ENCODE measurements around the gene UTP14A.
"Not testable (repeated sequence)": the region's sequence is repeated elsewhere in the genome, so short reads cannot be mapped to it uniquely, and the experiment has no call there.

Gene UTP14A, protein sequence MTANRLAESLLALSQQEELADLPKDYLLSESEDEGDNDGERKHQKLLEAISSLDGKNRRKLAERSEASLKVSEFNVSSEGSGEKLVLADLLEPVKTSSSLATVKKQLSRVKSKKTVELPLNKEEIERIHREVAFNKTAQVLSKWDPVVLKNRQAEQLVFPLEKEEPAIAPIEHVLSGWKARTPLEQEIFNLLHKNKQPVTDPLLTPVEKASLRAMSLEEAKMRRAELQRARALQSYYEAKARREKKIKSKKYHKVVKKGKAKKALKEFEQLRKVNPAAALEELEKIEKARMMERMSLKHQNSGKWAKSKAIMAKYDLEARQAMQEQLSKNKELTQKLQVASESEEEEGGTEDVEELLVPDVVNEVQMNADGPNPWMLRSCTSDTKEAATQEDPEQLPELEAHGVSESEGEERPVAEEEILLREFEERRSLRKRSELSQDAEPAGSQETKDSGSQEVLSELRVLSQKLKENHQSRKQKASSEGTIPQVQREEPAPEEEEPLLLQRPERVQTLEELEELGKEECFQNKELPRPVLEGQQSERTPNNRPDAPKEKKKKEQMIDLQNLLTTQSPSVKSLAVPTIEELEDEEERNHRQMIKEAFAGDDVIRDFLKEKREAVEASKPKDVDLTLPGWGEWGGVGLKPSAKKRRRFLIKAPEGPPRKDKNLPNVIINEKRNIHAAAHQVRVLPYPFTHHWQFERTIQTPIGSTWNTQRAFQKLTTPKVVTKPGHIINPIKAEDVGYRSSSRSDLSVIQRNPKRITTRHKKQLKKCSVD

DNA sequence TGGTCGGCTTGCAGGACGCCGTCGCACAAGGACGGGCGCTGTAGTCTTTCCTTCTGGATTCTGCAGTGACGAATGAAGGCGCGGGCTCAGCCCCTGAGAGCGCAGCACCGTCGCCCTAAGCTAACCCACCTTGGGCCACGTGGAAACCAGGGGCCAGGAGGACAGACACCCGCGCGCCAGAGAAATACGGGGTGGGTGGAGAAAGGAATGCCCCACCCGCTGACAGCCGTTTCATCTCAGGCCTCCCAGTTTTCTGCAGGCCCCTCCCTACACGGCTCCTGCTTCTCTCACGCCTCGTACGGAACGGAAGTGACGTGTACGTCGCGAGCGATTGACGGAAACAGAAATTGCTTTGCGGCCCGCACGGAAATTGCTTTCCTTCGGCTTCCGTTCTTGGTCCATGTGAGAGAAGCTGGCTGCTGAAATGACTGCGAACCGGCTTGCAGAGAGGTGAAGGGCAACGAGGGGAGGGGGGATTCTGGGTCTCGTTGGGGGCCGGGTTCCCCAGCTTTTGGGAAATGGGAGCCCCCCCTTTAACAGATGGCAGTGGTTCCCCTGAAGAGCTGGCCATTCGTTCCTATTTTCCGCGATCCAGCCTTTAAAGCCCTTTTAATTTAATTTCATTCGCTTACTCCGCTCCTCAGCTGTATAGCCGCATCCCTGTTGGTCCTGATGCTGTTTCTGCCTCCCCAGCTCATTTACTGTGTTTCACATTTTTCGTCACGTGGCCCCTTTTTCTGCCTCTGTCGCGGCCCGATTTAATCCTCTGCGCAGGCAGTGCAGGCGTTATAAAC is at the start of gene UTP14A:
UTP14A (plus strand) TSS at position 378 of the 794 bp plus-strand sequence; CDS start at position 425, 47 bp downstream.
- Histone ChIP-seq H3K9me3 (ENCODE audit: low read depth, low read length) (no peaks in the 10 kb centered on the region), H3K27ac (peak within 1 kb of the TSS; percentile 79; the same call in 1 of the 2 replicates), H3K4me3 (peak within 1 kb of the TSS; percentile 85), H3K36me3 (ENCODE audit: insufficient read depth, low read length) (peaks cover 33% of the 10 kb centered on the region), H3K9ac (ENCODE audit: insufficient read length) (peak within 1 kb of the TSS; percentile 92)
- DNase-seq (ENCODE audit: low read depth, low spot score): peak; percentile 61
- TF ChIP-seq POLR2AphosphoS5 (IDR thresholded peaks at IDR 0.05; ENCODE audit: borderline replicate concordance, low read depth, low read length): peak; percentile 85
- no peak for TF ChIP-seq FOXP2 (optimal IDR thresholded peaks at IDR 0.05; ENCODE audit: control extremely low read depth, extremely low read length, insufficient read depth)

DNA sequence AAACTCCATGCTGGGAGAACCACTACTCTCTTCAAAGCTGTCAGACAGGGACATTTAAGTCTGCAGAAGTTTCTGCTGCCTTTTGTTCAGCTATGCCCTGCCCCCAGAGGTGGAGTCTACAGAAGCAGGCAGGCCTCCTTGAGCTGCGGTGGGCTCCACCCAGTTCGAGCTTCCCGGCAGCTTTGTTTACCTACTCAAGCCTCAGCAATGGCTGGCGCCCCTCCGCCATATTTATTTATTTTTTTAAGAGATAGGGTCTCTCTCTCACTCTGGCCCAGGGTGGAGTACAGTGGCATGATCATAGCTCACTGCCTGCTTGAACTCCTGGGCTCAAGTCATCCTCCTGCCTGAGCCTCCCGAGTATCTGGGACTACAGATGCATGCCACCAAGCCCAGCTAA is 46.8 kb upstream of the UTP14A start:
- DNase-seq (ENCODE audit: low read depth, low spot score); H3K9me3 ChIP-seq (ENCODE audit: low read depth, low read length); H3K9ac ChIP-seq (ENCODE audit: insufficient read length); H3K27ac ChIP-seq; H3K4me3 ChIP-seq; H3K36me3 ChIP-seq (ENCODE audit: insufficient read depth, low read length): not testable (repeated sequence)

DNA sequence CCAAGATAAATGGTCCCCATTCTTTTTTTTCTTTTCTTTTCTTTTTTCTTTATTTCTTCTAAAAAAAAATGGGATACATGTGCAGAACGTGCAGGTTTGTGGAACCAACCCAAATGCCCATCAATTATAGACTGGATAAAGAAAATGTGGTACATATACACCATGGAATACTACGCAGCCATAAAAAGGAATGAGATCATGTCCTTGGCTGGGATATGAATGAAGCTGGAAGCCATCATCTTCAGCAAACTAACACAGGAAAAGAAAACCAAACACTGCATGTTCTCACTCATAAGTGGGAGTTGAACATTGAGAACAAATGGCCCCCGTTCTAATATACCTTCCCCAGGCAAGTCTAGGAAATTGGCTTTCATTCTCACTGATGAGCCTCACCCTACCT is 39.6 kb upstream of the UTP14A start:
- not testable (repeated sequence) for H3K4me3 ChIP-seq; H3K27ac ChIP-seq; H3K9ac ChIP-seq (ENCODE audit: insufficient read length); DNase-seq (ENCODE audit: low read depth, low spot score); H3K36me3 ChIP-seq (ENCODE audit: insufficient read depth, low read length); H3K9me3 ChIP-seq (ENCODE audit: low read depth, low read length)

DNA sequence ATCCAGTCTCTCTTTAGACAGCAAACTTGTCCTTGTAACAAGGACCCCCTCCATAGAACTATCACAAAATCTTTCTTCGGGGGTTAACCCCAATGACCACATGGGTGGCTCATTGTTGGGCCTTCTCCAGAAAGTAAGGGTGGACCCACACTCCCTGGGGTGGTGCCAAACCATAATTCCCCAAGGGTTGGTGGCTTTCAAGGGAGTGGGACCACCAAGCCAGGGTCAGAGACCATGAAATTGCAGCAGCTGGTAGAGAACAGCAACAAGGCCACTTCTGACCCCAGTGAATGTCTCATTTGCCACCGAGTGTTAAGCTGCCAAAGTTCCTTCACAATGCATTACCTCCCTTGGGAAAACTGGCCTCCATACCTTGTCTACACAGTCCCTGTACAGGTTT is 33.4 kb upstream of the UTP14A start:
- no peaks in the 10 kb centered on the region for H3K9me3 ChIP-seq (ENCODE audit: low read depth, low read length)
- no peak overlapping the region for H3K4me3 ChIP-seq
- no peak overlapping the region for H3K27ac ChIP-seq
- TF ChIP-seq EZH2 (IDR thresholded peaks at IDR 0.05) (no peak), POLR2AphosphoS5 (IDR thresholded peaks at IDR 0.05; ENCODE audit: borderline replicate concordance, low read depth, low read length) (no peak), FOXP2 (optimal IDR thresholded peaks at IDR 0.05; ENCODE audit: control extremely low read depth, extremely low read length, insufficient read depth) (no peak)
- no peaks in the 10 kb centered on the region for H3K36me3 ChIP-seq (ENCODE audit: insufficient read depth, low read length)
- H3K9ac ChIP-seq (ENCODE audit: insufficient read length): no peak overlapping the region
- DNase-seq (ENCODE audit: low read depth, low spot score): no peak

DNA sequence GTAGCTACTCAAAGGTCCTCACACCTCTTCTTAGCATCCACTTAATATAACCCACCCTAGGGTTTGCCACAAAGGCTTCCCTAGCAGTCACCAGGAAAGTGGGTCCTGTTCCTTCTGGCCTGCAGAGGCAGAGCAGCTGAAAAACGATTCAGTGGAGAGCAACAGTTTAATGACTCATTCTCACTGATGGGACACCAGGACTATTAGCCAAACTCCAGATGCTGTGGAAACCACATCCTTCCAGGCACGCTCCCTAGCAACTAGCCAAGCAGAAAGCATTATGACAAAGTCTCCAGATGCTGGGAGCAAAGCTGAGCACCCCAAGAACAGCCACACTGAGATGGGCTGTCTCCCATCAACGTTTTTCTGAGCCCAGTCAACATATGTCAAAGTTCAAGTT is 30.3 kb upstream of the UTP14A start:
- Histone ChIP-seq H3K36me3 (ENCODE audit: insufficient read depth, low read length) (no peaks in the 10 kb centered on the region), H3K9ac (ENCODE audit: insufficient read length) (no peak overlapping the region), H3K27ac (no peak overlapping the region), H3K4me3 (no peak overlapping the region), H3K9me3 (ENCODE audit: low read depth, low read length) (no peaks in the 10 kb centered on the region)
- no peak for DNase-seq (ENCODE audit: low read depth, low spot score)
- TF ChIP-seq FOXP2 (optimal IDR thresholded peaks at IDR 0.05; ENCODE audit: control extremely low read depth, extremely low read length, insufficient read depth) (no peak), POLR2AphosphoS5 (IDR thresholded peaks at IDR 0.05; ENCODE audit: borderline replicate concordance, low read depth, low read length) (no peak), EZH2 (IDR thresholded peaks at IDR 0.05) (no peak)

DNA sequence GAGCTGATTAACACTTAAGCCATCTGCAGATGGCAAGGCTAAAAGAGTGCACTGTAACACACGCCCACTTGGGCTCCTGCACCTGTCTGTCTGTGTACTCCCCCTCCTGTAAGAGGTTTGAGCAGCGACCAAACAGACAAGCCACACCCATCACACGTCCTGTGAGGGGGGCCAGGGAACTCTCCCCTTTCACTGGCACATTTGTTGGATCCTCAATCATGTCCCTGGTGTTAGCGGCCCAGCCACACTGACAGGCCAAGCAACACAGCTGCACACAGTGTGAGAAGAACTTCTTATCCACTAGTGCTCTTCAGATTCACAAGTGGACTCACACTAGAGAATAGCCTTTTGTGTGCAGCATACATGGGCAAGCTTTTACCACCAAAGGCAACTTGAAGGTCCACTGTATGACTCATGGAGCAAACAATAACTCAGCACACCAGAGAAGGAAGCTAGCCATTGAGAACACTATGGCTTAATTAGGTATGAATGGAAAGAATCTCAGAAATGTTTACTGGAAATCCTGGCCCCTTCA is 29.1 kb upstream of the UTP14A start:
- Histone ChIP-seq H3K4me3 (no peak overlapping the region), H3K9me3 (ENCODE audit: low read depth, low read length) (no peaks in the 10 kb centered on the region), H3K27ac (no peak overlapping the region), H3K9ac (ENCODE audit: insufficient read length) (no peak overlapping the region), H3K36me3 (ENCODE audit: insufficient read depth, low read length) (no peaks in the 10 kb centered on the region)
- no peak for TF ChIP-seq FOXP2 (optimal IDR thresholded peaks at IDR 0.05; ENCODE audit: control extremely low read depth, extremely low read length, insufficient read depth)
- no peak for TF ChIP-seq POLR2AphosphoS5 (IDR thresholded peaks at IDR 0.05; ENCODE audit: borderline replicate concordance, low read depth, low read length)
- no peak for TF ChIP-seq EZH2 (IDR thresholded peaks at IDR 0.05)
- no peak for DNase-seq (ENCODE audit: low read depth, low spot score)

DNA sequence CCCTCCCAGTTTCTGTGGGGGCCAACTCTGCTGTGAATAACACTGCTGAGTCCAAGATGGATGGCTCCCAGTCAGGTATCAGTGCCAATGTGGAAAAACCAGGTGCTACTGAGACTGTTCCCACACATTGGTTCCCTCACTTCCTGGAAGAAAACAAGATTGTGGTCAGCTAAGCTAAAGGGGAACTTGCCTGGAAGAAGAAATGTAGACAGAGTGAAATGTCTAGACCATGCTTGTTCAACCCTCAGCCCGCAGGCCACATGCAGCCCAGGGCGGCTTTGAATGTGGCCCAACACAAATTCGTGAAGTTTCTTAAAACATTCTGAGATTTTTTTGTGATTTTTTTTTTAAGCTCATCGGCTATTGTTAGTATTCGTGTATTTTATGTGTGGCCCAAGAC is 28.6 kb upstream of the UTP14A start:
- Histone ChIP-seq H3K36me3 (ENCODE audit: insufficient read depth, low read length) (no peaks in the 10 kb centered on the region), H3K9me3 (ENCODE audit: low read depth, low read length) (no peaks in the 10 kb centered on the region), H3K4me3 (no peak overlapping the region), H3K9ac (ENCODE audit: insufficient read length) (no peak overlapping the region), H3K27ac (no peak overlapping the region)
- no peak for TF ChIP-seq EZH2 (IDR thresholded peaks at IDR 0.05)
- TF ChIP-seq POLR2AphosphoS5 (IDR thresholded peaks at IDR 0.05; ENCODE audit: borderline replicate concordance, low read depth, low read length): no peak
- no peak for TF ChIP-seq FOXP2 (optimal IDR thresholded peaks at IDR 0.05; ENCODE audit: control extremely low read depth, extremely low read length, insufficient read depth)
- DNase-seq (ENCODE audit: low read depth, low spot score): no peak

DNA sequence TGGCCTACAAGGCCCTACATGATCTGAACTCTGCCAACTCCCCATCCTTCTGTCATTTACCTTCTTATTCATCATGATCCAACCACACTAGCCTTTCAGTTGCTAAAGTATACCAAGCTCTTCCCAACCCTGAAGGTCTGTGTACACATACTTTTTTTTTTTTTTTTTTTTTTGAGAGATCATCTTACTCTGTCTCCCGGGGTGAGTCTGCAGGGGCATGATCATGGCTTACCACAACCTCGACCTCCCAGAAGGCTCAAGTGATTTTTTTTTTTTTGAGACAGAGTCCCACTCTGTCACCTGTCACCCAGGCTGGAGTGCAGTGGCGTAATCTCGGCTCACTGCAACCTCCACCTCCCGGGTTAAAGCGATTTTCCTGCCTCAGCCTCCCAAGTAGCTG is 5.9 kb upstream of the UTP14A start:
- no peak overlapping the region for H3K9ac ChIP-seq (ENCODE audit: insufficient read length)
- no peaks in the 10 kb centered on the region for H3K36me3 ChIP-seq (ENCODE audit: insufficient read depth, low read length)
- DNase-seq (ENCODE audit: low read depth, low spot score): no peak
- H3K4me3 ChIP-seq: no peak overlapping the region
- H3K27ac ChIP-seq: no peak overlapping the region
- H3K9me3 ChIP-seq (ENCODE audit: low read depth, low read length): no peaks in the 10 kb centered on the region
- TF ChIP-seq FOXP2 (optimal IDR thresholded peaks at IDR 0.05; ENCODE audit: control extremely low read depth, extremely low read length, insufficient read depth): no peak
- TF ChIP-seq POLR2AphosphoS5 (IDR thresholded peaks at IDR 0.05; ENCODE audit: borderline replicate concordance, low read depth, low read length): no peak
- TF ChIP-seq EZH2 (IDR thresholded peaks at IDR 0.05): no peak

Data from SK-N-MC (cell line).